Epithelial cell of esophagus (primary cell): ENCODE data around the gene STON1.
"Not testable (repeated sequence)": the region's sequence is repeated elsewhere in the genome, so short reads cannot be mapped to it uniquely, and the experiment has no call there.

ENCODE experiments used
- DNase-seq: peaks from one replicate; pipeline ENCODE4 v3.0.0; 2010; ENCODE audit warnings: low read depth
- H3K4me3 ChIP-seq: 2 replicates; pipeline ENCODE4 v1.5.1; 2011; ENCODE audit warnings: mild to moderate bottlenecking, low read length, control low read depth
- CTCF ChIP-seq: IDR thresholded peaks from 2 replicates; pipeline ENCODE4 v1.5.1; 2011; ENCODE audit warnings: low read depth, mild to moderate bottlenecking, low read length, control low read depth, inconsistent platforms; ENCODE audit not compliant: insufficient read depth; ENCODE audit errors: missing control alignments

STON1 gene

GRCh38 chr2:48551548-48551947 is 21.6 kb downstream of the STON1 start:
- no peak overlapping the region for H3K4me3 ChIP-seq
- peak; percentile 48 for DNase-seq
- no peak for TF ChIP-seq CTCF

GRCh38 chr2:48555071-48555470 is 25.1 kb downstream of the STON1 start:
- not testable (repeated sequence) for H3K4me3 ChIP-seq, DNase-seq

GRCh38 chr2:48558456-48558855 is 28.5 kb downstream of the STON1 start:
- no peak overlapping the region for H3K4me3 ChIP-seq
- no peak for TF ChIP-seq CTCF
- DNase-seq: no peak

- TF ChIP-seq CTCF: no peak
Measured at GRCh38 chr2:48560546-48561209, 30.7 kb downstream of the STON1 start.

GRCh38 chr2:48562281-48562680 is 32.3 kb downstream of the STON1 start:
- no peak overlapping the region for H3K4me3 ChIP-seq
- no peak for DNase-seq
- TF ChIP-seq CTCF: no peak

More at GRCh38 chr2:48560546-48561209, 30.7 kb downstream of the STON1 start:
- H3K4me3 ChIP-seq: no peak overlapping the region
- no peak for DNase-seq

- DNase-seq: peak; percentile 10
- no peak overlapping the region for H3K4me3 ChIP-seq
- peak; percentile 43 for TF ChIP-seq CTCF
Measured at GRCh38 chr2:48566592-48567310, 36.8 kb downstream of the STON1 start.

GRCh38 chr2:48567671-48568070 is 37.7 kb downstream of the STON1 start:
- no peak for TF ChIP-seq CTCF
- no peak for DNase-seq
- no peak overlapping the region for H3K4me3 ChIP-seq
